HG03378 (cell line): Measurements from ENCODE around the gene RPS15.
"Not testable (repeated sequence)": the region's sequence is repeated elsewhere in the genome, so short reads cannot be mapped to it uniquely, and the experiment has no call there.

Experiments
- ATAC-seq: cut with Tn5 transposase; IDR thresholded peaks from one replicate; pipeline ENCODE4 v1.9.1; 2021; ENCODE audit warnings: mild to moderate bottlenecking, moderate library complexity; ENCODE audit not compliant: unreplicated experiment

The RPS15 gene

GRCh38 chr19:1467490-1468273, 29.5 kb downstream of the RPS15 start:
- ATAC-seq: no peak

- no peak for ATAC-seq
Measured at GRCh38 chr19:1468274-1468820, 30.2 kb downstream of the RPS15 start.

DNA sequence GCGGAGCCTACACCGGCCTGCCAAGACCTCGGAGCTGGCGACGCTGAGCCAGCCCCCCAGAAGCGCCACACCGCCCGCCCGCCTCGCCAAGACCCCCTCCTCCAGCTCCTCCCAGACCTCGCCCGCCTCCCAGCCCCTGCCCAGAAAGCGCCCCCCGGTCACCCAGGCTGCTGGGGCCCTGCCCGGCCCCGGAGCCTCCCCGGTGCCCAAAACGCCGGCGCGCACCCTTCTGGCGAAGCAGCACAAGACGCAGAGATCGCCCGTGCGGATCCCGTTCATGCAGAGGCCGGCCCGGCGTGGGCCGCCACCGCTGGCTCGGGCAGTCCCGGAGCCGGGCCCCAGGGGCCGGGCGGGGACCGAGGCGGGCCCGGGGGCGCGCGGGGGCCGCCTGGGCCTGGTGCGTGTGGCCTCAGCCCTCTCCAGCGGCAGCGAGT, 30.6 kb downstream of the RPS15 start:
- ATAC-seq: no peak

DNA sequence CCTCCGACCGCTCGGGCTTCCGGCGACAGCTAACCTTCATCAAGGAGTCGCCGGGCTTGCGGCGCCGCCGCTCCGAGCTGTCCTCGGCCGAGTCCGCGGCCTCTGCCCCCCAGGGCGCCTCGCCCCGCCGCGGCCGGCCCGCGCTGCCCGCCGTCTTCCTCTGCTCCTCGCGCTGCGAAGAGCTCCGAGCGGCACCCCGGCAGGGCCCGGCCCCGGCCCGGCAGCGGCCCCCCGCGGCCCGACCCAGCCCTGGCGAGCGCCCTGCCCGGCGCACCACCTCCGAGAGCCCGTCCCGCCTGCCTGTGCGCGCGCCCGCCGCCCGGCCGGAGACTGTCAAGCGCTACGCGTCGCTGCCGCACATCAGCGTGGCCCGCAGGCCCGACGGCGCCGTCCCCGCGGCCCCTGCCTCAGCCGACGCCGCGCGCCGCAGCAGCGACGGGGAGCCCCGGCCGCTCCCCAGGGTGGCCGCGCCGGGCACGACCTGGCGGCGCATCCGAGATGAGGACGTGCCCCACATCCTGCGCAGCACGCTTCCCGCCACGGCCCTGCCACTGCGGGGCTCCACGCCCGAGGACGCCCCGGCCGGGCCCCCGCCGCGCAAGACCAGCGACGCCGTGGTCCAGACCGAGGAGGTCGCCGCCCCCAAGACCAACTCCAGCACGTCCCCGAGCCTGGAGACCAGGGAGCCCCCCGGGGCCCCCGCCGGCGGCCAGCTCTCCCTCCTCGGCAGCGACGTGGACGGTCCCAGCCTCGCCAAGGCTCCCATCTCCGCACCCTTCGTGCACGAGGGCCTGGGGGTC, 31.3 kb downstream of the RPS15 start:
- ATAC-seq: no peak

DNA sequence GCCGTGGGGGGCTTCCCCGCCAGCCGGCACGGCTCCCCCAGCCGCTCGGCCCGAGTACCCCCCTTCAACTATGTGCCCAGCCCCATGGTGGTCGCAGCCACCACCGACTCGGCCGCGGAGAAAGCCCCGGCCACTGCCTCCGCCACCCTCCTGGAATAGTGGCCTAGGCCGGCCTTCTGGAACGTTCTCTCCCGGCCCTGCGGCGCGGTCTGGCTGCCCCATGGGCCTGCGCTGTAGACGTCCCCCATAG, 31.8 kb downstream of the RPS15 start:
- no peak for ATAC-seq

GRCh38 chr19:1470305-1471009, 32.3 kb downstream of the RPS15 start:
- ATAC-seq: no peak

- ATAC-seq: no peak
Measured at GRCh38 chr19:1471010-1471514, 32.9 kb downstream of the RPS15 start.

DNA sequence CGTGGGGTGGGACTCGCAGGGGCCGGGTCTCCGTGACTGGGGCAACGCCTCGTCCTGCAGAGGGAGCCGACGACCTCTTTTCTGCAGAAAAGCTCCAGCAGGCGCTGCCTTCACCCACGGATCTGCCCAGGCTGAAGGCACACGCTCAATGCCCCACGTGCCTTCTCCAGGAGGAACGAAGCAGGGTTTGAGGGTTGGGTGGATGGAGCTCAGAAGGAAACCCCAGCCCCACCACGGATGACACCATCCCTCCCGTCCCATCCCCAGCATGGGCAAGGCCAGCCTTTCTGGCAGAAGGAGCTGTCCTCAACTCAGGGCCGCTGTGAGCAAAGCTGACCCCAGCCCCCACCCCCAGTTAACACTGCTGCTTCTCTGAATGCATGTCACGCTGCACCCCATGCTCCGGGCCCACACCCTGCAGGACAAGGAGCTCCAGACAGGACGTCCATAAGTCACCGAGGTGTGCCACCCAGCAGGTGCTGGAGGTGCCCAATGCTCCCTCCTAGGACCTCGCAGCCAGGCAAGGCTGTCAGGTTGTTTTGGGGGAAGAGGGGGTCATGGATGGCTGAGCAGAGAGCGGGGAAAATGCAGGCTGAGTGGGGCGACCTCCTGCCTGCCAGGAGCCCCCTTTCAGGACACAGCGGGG, 33.4 kb downstream of the RPS15 start:
- no peak for ATAC-seq

DNA sequence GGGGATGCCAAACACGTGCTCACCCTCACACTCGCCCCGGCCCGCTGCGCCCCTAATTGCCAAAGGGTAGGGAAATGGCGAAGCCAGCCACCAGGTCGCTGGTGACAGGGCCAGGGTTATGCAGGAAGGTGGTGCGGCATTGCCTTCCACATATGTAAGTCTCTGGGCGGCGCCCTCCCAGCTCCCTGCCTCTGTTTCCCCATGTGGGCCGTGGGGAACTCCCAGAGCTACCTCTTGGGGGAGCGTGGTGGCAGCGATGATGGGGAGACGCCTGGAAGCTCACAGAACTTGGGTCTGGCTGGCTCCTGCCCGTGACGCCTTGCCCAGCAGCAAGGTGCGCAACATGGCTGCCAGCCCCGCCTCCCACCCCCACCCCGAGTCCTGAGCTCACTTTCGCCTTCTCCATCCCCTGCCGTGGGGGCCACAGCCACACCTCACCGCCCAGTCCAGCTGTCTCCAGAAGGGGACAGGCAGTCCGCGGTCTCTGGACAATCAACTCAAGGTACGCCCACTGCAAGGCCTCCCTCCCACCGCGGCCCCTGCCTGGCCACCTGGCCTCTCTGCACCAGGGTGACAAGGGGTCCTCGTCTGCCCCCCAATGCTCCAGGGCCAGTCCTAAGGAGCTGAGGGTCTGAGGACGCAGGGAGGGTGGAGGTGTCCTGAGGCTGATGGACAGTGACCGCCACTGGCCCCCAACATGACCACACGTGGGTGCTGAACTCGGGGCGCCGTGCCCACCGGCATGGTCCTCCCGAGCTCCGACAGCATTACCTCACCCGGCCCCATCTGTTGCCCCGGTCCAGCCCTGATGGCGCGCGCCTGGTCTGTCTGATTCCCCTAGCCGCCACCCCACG, 34.3 kb downstream of the RPS15 start:
- no peak for ATAC-seq

GRCh38 chr19:1473085-1473851, 35.1 kb downstream of the RPS15 start:
- ATAC-seq: no peak

- ATAC-seq: no peak
Measured at GRCh38 chr19:1474011-1474764, 36.0 kb downstream of the RPS15 start.

- ATAC-seq: no peak
Measured at GRCh38 chr19:1474765-1475351, 36.7 kb downstream of the RPS15 start.

GRCh38 chr19:1475751-1476437, 37.7 kb downstream of the RPS15 start:
- ATAC-seq: no peak

GRCh38 chr19:1477056-1477455, 38.9 kb downstream of the RPS15 start:
- ATAC-seq: not testable (repeated sequence)

- ATAC-seq: peak; percentile 78
Measured at GRCh38 chr19:1478934-1479707, 40.9 kb downstream of the RPS15 start, which contains the start of gene C19orf25. Gene C19orf25, minus strand, starts transcription at chr19:1479215. Its CDS starts 312 bp downstream, at chr19:1478903.

- no peak for ATAC-seq
Measured at GRCh38 chr19:1481224-1481892, 43.2 kb downstream of the RPS15 start.
